ENCODE data around the gene SLC15A5. TPM values are rescaled to one million over a fixed set of nuclear protein-coding genes. Genes with fewer than 3 reads are reported as not detected.

Gene SLC15A5
- total and polyA plus RNA-seq, 2 of the 4 experiments (the other 2 are of a cell fraction): not detected

- no peak overlapping the region for H2BK5ac ChIP-seq (ENCODE audit: low read depth, low read length, poor library complexity, severe bottlenecking)
- BruUV-seq (replicated peaks): no TSS peak
- H3K4me1 ChIP-seq (ENCODE audit: control insufficient read depth, insufficient read depth, low read length): no peaks in the 10 kb centered on the region
- no peak overlapping the region for H2AK9ac ChIP-seq (replicated peaks; ENCODE audit: low read depth, low read length, poor library complexity)
- no peak overlapping the region for H4K5ac ChIP-seq (ENCODE audit: low read depth, low read length)
- no peaks in the 10 kb centered on the region for H3K9me3 ChIP-seq (ENCODE audit: control insufficient read depth, insufficient read depth, low read length)
- 0% methylated on average over 1 of the region's 3 CpGs; no CpG with 5 or more reads in 1 of the 2 experiments for WGBS, 2 experiments (ENCODE audit: extremely low coverage in 2 of 2, insufficient read length in 1 of 2)
- DNase-seq (no peak), ATAC-seq (ENCODE audit: low read depth) (no peak)
- dilution Hi-C loops (cut with HindIII; ENCODE audit: low sequenced_read_pairs, unreplicated experiment) (no loop called here), intact Hi-C loops (cut with micrococcal nuclease) (loop anchor here (10.0 kb wide), 1 partner anchor 156 kb away; no protein-coding TSS in a partner anchor), in situ Hi-C loops (cut with MboI; ENCODE audit: low sequenced_read_pairs) (no loop called here)
- ChIA-PET CTCF (no interaction called here), POLR2A (ENCODE audit: unreplicated experiment) (no interaction called here)
- no peak overlapping the region for H2BK20ac ChIP-seq (ENCODE audit: low read depth, low read length)
- no peak overlapping the region for H2AK5ac ChIP-seq (ENCODE audit: low read depth, low read length)
- no peak overlapping the region for H2AFZ ChIP-seq (replicated peaks; ENCODE audit: low read length, poor library complexity)
- no peak overlapping the region for H3K4ac ChIP-seq (ENCODE audit: low read depth, low read length)
- TF ChIP-seq MAZ (IDR thresholded peaks at IDR 0.05; ENCODE audit: borderline replicate concordance, low read depth, low read length) (no peak), RFX5 (IDR thresholded peaks at IDR 0.05; ENCODE audit: low read depth, low read length) (no peak), FOS (IDR thresholded peaks at IDR 0.05; ENCODE audit: low read depth, low read length) (no peak), ELK1 (IDR thresholded peaks at IDR 0.05; ENCODE audit: borderline replicate concordance, low read depth, low read length) (no peak), BHLHE40 (IDR thresholded peaks at IDR 0.05; ENCODE audit: low read depth, low read length) (no peak), NFE2L2 (IDR thresholded peaks at IDR 0.05; ENCODE audit: low read depth, low read length) (no peak), CHD1 (IDR thresholded peaks at IDR 0.05; ENCODE audit: low read depth, low read length) (no peak), RAD21 (IDR thresholded peaks at IDR 0.05; ENCODE audit: low read length) (no peak), SMC3 (IDR thresholded peaks at IDR 0.05; ENCODE audit: low read depth, low read length) (no peak), USF2 (IDR thresholded peaks at IDR 0.05; ENCODE audit: low read depth, low read length) (no peak), CTCF (conservative IDR thresholded peaks at IDR 0.05; ENCODE audit: low read depth, low read length) (no peak), CEBPB (IDR thresholded peaks at IDR 0.05; ENCODE audit: low read depth, low read length) (no peak), MXI1 (IDR thresholded peaks at IDR 0.05; ENCODE audit: borderline replicate concordance, low read depth, low read length) (no peak), POLR2A (IDR thresholded peaks at IDR 0.05; ENCODE audit: low read depth, low read length) (no peak), MAFK (IDR thresholded peaks at IDR 0.05; ENCODE audit: low read depth, low read length) (no peak)
- H4K20me1 ChIP-seq (ENCODE audit: insufficient read depth, low read length): no peaks in the 10 kb centered on the region
- no peaks in the 10 kb centered on the region for H3K79me1 ChIP-seq (ENCODE audit: low read depth in 1 of 2, low read length in 2 of 2)
- H2BK15ac ChIP-seq (ENCODE audit: low read depth, low read length): no peak overlapping the region
- H3K9ac ChIP-seq (ENCODE audit: low read depth, low read length): no peak overlapping the region
- no peak overlapping the region for H2BK120ac ChIP-seq (ENCODE audit: low read depth, low read length)
- H3K18ac ChIP-seq (ENCODE audit: low read depth, low read length): no peak overlapping the region
- H3K36me3 ChIP-seq (ENCODE audit: control insufficient read depth, insufficient read depth, low read length): no peaks in the 10 kb centered on the region
- no peak overlapping the region for H3K23ac ChIP-seq (ENCODE audit: low read depth, low read length)
- H3K4me2 ChIP-seq (ENCODE audit: low read depth, low read length): no peak overlapping the region
- H3K27me3 ChIP-seq (ENCODE audit: control insufficient read depth, insufficient read depth, low read length): no peaks in the 10 kb centered on the region
- H3K9me1 ChIP-seq (ENCODE audit: insufficient read depth, low read length): no peaks in the 10 kb centered on the region
- no peak overlapping the region for H3K56ac ChIP-seq (ENCODE audit: extremely low read depth, insufficient read depth, low read length)
- no peak overlapping the region for H4K91ac ChIP-seq (ENCODE audit: insufficient read depth, low read depth, low read length)
- H3K27ac ChIP-seq (ENCODE audit: insufficient read depth, low read length): no peak overlapping the region
- no peak overlapping the region for H3K14ac ChIP-seq (replicated peaks; ENCODE audit: low read depth, low read length)
- H4K8ac ChIP-seq (ENCODE audit: low read depth in 2 of 2, low read length in 2 of 2): no peak overlapping the region
- H3K4me3 ChIP-seq (ENCODE audit: insufficient read depth, low read depth, low read length): no peak overlapping the region
Measured at GRCh38 chr12:16198884-16199283, 78.6 kb downstream of the SLC15A5 start.

Measured in IMR-90 (cell line).